ENCODE measurements around the gene NTM.

The NTM gene

GRCh38 chr11:131944736-131945135, 574.3 kb downstream of the NTM start:
- no peak for DNase-seq

GRCh38 chr11:131945706-131946105, 575.3 kb downstream of the NTM start:
- DNase-seq: no peak

- no peak for DNase-seq
These were observed 577.1 kb downstream of the NTM start for GRCh38 chr11:131947511-131947910.

GRCh38 chr11:131951121-131951520, 580.7 kb downstream of the NTM start:
- no peak for DNase-seq

GRCh38 chr11:131954146-131954545, 583.7 kb downstream of the NTM start:
- no peak for DNase-seq

GRCh38 chr11:131955904-131956303, 585.5 kb downstream of the NTM start:
- no peak for DNase-seq

- DNase-seq: no peak
These were observed 586.8 kb downstream of the NTM start for GRCh38 chr11:131957201-131957600.

GRCh38 chr11:131957875-131958274, 587.5 kb downstream of the NTM start:
- no peak for DNase-seq

GRCh38 chr11:131962818-131963217, 592.4 kb downstream of the NTM start:
- DNase-seq: no peak

- DNase-seq: no peak
These were observed 594.5 kb downstream of the NTM start for GRCh38 chr11:131964698-131965483.

GRCh38 chr11:131965504-131965903, 595.1 kb downstream of the NTM start:
- DNase-seq: no peak

GRCh38 chr11:131966667-131967066, 596.3 kb downstream of the NTM start:
- no peak for DNase-seq

- no peak for DNase-seq
These were observed 598.8 kb downstream of the NTM start for GRCh38 chr11:131969261-131969660.

- no peak for DNase-seq
These were observed 602.6 kb downstream of the NTM start for GRCh38 chr11:131973061-131973460.

- no peak for DNase-seq
These were observed 605.2 kb downstream of the NTM start for GRCh38 chr11:131975619-131976018.

- no peak for DNase-seq
These were observed 605.6 kb downstream of the NTM start for GRCh38 chr11:131976021-131976420.

- no peak for DNase-seq
These were observed 606.8 kb downstream of the NTM start for GRCh38 chr11:131977231-131977630.

GRCh38 chr11:131977854-131978253, 607.4 kb downstream of the NTM start:
- no peak for DNase-seq

GRCh38 chr11:131978351-131978750, 607.9 kb downstream of the NTM start:
- no peak for DNase-seq

GRCh38 chr11:131979364-131979763, 608.9 kb downstream of the NTM start:
- no peak for DNase-seq

GRCh38 chr11:131980199-131980598, 609.8 kb downstream of the NTM start:
- DNase-seq: no peak

- no peak for DNase-seq
These were observed 610.7 kb downstream of the NTM start for GRCh38 chr11:131980888-131981668.

GRCh38 chr11:131982154-131982553, 611.7 kb downstream of the NTM start:
- DNase-seq: no peak

GRCh38 chr11:131985846-131986301, 615.5 kb downstream of the NTM start:
- no peak for DNase-seq

Data from activated CD4-positive, alpha-beta T cell treated with anti-CD3 and anti-CD28 coated beads, Interleukin-10, Interleukin-2, amounts not matched to agents 100 ng/mL and 50 ng/mL, durations not matched to agents 16 hours and 8 hours (primary cell).